Ishikawa (cell line): ENCODE data around the gene FOXF2.

Source experiments
- CEBPB ChIP-seq: IDR thresholded peaks from 2 replicates; pipeline ENCODE4 v1.6.1; 2012
- CREB1 ChIP-seq: IDR thresholded peaks from 2 replicates; pipeline ENCODE4 v1.6.1; 2012; ENCODE audit warnings: low read depth
- EGR1 ChIP-seq: IDR thresholded peaks from 2 replicates; pipeline ENCODE4 v1.6.1; 2012
- EP300 ChIP-seq: IDR thresholded peaks from 2 replicates; pipeline ENCODE4 v1.6.1; 2012; ENCODE audit warnings: borderline replicate concordance
- FOXM1 ChIP-seq: IDR thresholded peaks from 2 replicates; pipeline ENCODE4 v1.6.1; 2012; ENCODE audit warnings: low read depth, borderline replicate concordance
- NFIC ChIP-seq: IDR thresholded peaks from 2 replicates; pipeline ENCODE4 v1.6.1; 2012
- RAD21 ChIP-seq: IDR thresholded peaks from 2 replicates; pipeline ENCODE4 v1.6.1; 2012; ENCODE audit warnings: low read depth
- TAF1 ChIP-seq: IDR thresholded peaks from 2 replicates; pipeline ENCODE4 v1.6.1; 2012; ENCODE audit warnings: low read depth, mild to moderate bottlenecking
- TCF12 ChIP-seq: IDR thresholded peaks from 2 replicates; pipeline ENCODE4 v1.6.1; 2012; ENCODE audit warnings: low read depth
- TEAD4 ChIP-seq: IDR thresholded peaks from 2 replicates; pipeline ENCODE4 v1.6.1; 2012
- YY1 ChIP-seq: IDR thresholded peaks from 2 replicates; pipeline ENCODE4 v1.6.1; 2012; ENCODE audit warnings: low read depth
- ZBTB7A ChIP-seq: IDR thresholded peaks from 2 replicates; pipeline ENCODE4 v1.6.1; 2012; ENCODE audit warnings: low read depth
- TF ChIP-seq, protein P1 (sequence below): IDR thresholded peaks from 2 replicates; pipeline ENCODE4 v1.6.1; 2012; ENCODE audit warnings: low read depth, mild to moderate bottlenecking
- TF ChIP-seq, protein P2 (sequence below): IDR thresholded peaks from 2 replicates; pipeline ENCODE4 v1.6.1; 2012
- TF ChIP-seq, protein P3 (sequence below): IDR thresholded peaks from 2 replicates; pipeline ENCODE4 v1.6.1; 2012

Gene FOXF2

DNA sequence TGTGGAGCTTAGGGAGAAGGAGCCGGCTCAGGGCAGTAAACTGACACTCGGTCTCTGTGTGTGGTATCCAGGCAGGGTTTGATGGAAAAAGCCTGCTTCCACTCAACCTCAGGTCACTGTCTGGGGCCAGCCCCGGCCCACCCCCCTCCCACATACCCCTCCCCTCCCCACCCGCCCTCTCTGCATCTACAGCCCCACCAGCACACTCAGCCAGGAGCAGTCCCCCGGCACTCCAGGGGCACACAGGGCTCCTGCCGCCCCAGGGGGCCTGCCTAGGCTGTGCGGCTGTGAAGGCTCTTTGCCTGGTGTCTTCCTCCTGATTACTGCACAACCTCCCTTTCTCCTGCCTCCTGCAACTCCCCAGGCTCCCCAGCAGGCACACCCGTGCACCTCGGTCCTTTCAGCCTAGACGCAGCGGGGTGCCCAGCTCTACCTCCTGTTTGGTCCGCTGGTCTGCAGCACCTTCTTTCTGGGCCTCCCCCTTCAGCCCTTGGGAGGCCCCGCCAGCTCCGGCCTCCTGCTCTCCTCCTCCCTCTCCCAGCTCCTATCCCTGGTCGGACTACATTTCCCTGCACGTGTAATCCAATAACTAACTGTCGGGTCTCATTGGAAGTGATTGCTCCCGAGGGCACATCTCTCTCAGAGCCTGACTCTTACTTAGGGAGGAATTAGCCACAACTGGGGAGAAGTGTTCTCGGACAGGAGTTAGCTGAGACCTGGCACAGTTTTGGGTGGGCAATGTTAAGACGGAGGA is 1.3 kb upstream of the FOXF2 start:
- TF ChIP-seq EP300 (no peak), RAD21 (no peak), TCF12 (no peak), EGR1 (no peak), CEBPB (no peak), TEAD4 (no peak), FOXM1 (no peak), TAF1 (no peak), CREB1 (no peak), ZBTB7A (no peak)
- TF ChIP-seq, protein P1, sequence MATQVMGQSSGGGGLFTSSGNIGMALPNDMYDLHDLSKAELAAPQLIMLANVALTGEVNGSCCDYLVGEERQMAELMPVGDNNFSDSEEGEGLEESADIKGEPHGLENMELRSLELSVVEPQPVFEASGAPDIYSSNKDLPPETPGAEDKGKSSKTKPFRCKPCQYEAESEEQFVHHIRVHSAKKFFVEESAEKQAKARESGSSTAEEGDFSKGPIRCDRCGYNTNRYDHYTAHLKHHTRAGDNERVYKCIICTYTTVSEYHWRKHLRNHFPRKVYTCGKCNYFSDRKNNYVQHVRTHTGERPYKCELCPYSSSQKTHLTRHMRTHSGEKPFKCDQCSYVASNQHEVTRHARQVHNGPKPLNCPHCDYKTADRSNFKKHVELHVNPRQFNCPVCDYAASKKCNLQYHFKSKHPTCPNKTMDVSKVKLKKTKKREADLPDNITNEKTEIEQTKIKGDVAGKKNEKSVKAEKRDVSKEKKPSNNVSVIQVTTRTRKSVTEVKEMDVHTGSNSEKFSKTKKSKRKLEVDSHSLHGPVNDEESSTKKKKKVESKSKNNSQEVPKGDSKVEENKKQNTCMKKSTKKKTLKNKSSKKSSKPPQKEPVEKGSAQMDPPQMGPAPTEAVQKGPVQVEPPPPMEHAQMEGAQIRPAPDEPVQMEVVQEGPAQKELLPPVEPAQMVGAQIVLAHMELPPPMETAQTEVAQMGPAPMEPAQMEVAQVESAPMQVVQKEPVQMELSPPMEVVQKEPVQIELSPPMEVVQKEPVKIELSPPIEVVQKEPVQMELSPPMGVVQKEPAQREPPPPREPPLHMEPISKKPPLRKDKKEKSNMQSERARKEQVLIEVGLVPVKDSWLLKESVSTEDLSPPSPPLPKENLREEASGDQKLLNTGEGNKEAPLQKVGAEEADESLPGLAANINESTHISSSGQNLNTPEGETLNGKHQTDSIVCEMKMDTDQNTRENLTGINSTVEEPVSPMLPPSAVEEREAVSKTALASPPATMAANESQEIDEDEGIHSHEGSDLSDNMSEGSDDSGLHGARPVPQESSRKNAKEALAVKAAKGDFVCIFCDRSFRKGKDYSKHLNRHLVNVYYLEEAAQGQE, result no peak
- TF ChIP-seq, protein P2, sequence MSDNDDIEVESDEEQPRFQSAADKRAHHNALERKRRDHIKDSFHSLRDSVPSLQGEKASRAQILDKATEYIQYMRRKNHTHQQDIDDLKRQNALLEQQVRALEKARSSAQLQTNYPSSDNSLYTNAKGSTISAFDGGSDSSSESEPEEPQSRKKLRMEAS, result no peak

- TF ChIP-seq TEAD4, result no peak
- no peak for TF ChIP-seq ZBTB7A
- TF ChIP-seq TCF12, result no peak
- no peak for TF ChIP-seq FOXM1
- TF ChIP-seq RAD21, result no peak
- TF ChIP-seq, protein P3, sequence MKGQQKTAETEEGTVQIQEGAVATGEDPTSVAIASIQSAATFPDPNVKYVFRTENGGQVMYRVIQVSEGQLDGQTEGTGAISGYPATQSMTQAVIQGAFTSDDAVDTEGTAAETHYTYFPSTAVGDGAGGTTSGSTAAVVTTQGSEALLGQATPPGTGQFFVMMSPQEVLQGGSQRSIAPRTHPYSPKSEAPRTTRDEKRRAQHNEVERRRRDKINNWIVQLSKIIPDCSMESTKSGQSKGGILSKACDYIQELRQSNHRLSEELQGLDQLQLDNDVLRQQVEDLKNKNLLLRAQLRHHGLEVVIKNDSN, result no peak
- no peak for TF ChIP-seq NFIC
- TF ChIP-seq EGR1, result no peak
- no peak for TF ChIP-seq EP300
- no peak for TF ChIP-seq CEBPB
- TF ChIP-seq, protein P1, result no peak
- TF ChIP-seq, protein P2, result no peak
- no peak for TF ChIP-seq CREB1
- TF ChIP-seq YY1, result no peak
Measured at GRCh38 chr6:1388630-1389368, 577 bp upstream of the FOXF2 start.

- TF ChIP-seq, protein P2, result peak; percentile 19; the same call in 1 of the 2 replicates
- no peak for TF ChIP-seq NFIC
Measured at GRCh38 chr6:1390133-1390945, 963 bp downstream of the FOXF2 start.

DNA sequence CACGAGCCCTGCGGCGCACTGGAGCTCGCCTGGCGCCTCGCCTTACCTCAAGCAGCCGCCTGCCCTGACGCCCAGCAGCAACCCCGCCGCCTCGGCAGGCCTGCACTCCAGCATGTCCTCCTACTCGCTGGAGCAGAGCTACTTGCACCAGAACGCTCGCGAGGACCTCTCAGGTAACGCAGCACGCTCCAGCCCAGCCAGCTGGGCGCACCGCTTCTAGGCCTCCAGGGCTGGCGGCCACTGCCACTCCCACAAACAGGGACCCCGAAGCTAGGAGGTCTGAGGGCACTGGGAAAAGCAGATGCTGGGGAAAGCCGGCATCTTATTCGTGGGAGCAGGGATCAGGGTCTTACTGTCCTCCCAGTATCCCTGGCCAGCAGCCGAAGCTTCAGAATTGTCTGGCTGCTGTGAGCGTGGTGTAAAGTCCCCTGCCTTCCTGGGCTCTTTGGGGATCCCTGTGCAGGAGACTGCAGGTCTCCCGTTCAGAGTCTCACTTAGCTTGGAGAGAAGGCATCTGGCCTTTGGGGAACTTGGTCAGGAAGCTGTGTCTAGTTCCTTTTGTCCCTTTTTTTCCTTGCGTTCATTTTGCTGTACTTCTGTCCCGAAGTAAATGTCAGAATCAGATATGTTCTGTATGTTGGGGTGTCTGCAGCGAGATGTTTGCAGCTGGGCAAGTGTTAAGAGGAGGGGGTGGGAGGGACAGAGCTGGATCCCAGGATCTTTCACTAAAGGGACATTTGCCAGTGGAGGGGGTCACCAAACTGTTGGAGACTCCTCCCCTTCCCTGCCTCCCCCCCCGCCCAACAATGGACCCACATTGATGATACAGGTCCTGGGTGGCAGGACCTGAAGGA is 1.8 kb downstream of the FOXF2 start:
- TF ChIP-seq CREB1 (no peak), NFIC (no peak), TEAD4 (no peak), FOXM1 (no peak), RAD21 (no peak), EP300 (no peak), TCF12 (no peak), CEBPB (no peak), TAF1 (no peak), YY1 (no peak), ZBTB7A (no peak), EGR1 (no peak)
- TF ChIP-seq, protein P2, result no peak
- TF ChIP-seq, protein P3, result no peak
- TF ChIP-seq, protein P1, result no peak
